Stimulated activated CD8-positive, alpha-beta memory T cell treated with anti-CD3 and anti-CD28 coated beads, Interleukin-2, amount 100 ng/mL, for 1 hour (primary cell): ENCODE measurements around the gene DTWD2.
"Not testable (repeated sequence)": the region's sequence is repeated elsewhere in the genome, so short reads cannot be mapped to it uniquely, and the experiment has no call there.

Experiments
- DNase-seq, 2 donors: peaks; one replicate each; pipeline ENCODE4 v3.0.0-alpha.2; 2020; ENCODE audit warnings: low read depth in 2 of 2

Gene DTWD2

GRCh38 chr5:118873417-118873816, 114.9 kb downstream of the DTWD2 start:
- no peak for DNase-seq

GRCh38 chr5:118863345-118863744, 125.0 kb downstream of the DTWD2 start:
- DNase-seq = no peak

GRCh38 chr5:118862596-118862995, 125.8 kb downstream of the DTWD2 start:
- no peak for DNase-seq

- DNase-seq = no peak
Measured at GRCh38 chr5:118857700-118858099, 130.6 kb downstream of the DTWD2 start.

- no peak for DNase-seq
Measured at GRCh38 chr5:118854819-118855218, 133.5 kb downstream of the DTWD2 start.

- DNase-seq = not testable (repeated sequence)
Measured at GRCh38 chr5:118851785-118852184, 136.6 kb downstream of the DTWD2 start.

- not testable (repeated sequence) for DNase-seq
Measured at GRCh38 chr5:118849507-118849906, 138.8 kb downstream of the DTWD2 start.

GRCh38 chr5:118844351-118844750, 144.0 kb downstream of the DTWD2 start:
- DNase-seq = no peak

GRCh38 chr5:118834710-118835109, 153.6 kb downstream of the DTWD2 start:
- no peak for DNase-seq

- DNase-seq = no peak
Measured at GRCh38 chr5:118832974-118833373, 155.4 kb downstream of the DTWD2 start.

- DNase-seq = no peak
Measured at GRCh38 chr5:118825226-118825625, 163.1 kb downstream of the DTWD2 start.

- DNase-seq = no peak
Measured at GRCh38 chr5:118818604-118819003, 169.7 kb downstream of the DTWD2 start.

GRCh38 chr5:118808441-118808840, 179.9 kb downstream of the DTWD2 start:
- DNase-seq = no peak

- DNase-seq = no peak
Measured at GRCh38 chr5:118806571-118806970, 181.8 kb downstream of the DTWD2 start.

- DNase-seq = no peak
Measured at GRCh38 chr5:118802335-118802734, 186.0 kb downstream of the DTWD2 start.

- DNase-seq = no peak
Measured at GRCh38 chr5:118796081-118796480, 192.3 kb downstream of the DTWD2 start.

- DNase-seq = no peak
Measured at GRCh38 chr5:118794281-118794680, 194.1 kb downstream of the DTWD2 start.

- DNase-seq = no peak
Measured at GRCh38 chr5:118793652-118794051, 194.7 kb downstream of the DTWD2 start.

- no peak for DNase-seq
Measured at GRCh38 chr5:118793091-118793490, 195.3 kb downstream of the DTWD2 start.

- DNase-seq = no peak
Measured at GRCh38 chr5:118791926-118792734, 196.2 kb downstream of the DTWD2 start.

GRCh38 chr5:118789366-118789765, 199.0 kb downstream of the DTWD2 start:
- DNase-seq = no peak

GRCh38 chr5:118788351-118788750, 200.0 kb downstream of the DTWD2 start:
- no peak for DNase-seq
